CD4-positive, alpha-beta T cell treated with Interleukin-6 for 4 hours (primary cell): ENCODE results near the gene FREM3.

Experiments
- DNase-seq: peaks from one replicate; pipeline ENCODE4 v3.0.0-alpha.2; 2020; ENCODE audit warnings: mixed read lengths

The FREM3 gene

GRCh38 chr4:143658336-143658735 is 42.1 kb downstream of the FREM3 start:
- no peak for DNase-seq

- DNase-seq, result no peak
Observed at GRCh38 chr4:143654571-143654970, 45.9 kb downstream of the FREM3 start.

GRCh38 chr4:143653031-143653430 is 47.4 kb downstream of the FREM3 start:
- DNase-seq, result no peak

- no peak for DNase-seq
Observed at GRCh38 chr4:143643399-143643798, 57.1 kb downstream of the FREM3 start.

GRCh38 chr4:143642611-143643010 is 57.9 kb downstream of the FREM3 start:
- DNase-seq, result no peak

DNA sequence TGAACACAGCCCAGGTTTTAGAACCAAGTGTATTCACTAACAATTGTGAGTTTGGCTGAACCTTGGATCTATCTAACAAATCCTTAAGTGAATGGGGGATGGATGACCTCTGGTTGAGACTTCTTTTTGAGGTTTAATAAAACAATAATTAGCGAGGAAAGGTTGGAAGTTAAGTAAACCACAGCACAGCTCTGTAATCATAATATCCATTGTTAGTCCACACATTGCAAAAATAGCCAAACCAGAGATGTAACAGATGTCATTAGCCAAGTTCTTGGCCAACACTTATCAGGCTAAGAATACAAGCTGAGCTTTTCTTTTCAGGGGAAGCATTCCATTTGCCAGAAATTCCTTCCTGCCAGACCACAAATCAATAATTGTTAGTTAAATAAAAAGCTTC is 59.1 kb downstream of the FREM3 start:
- no peak for DNase-seq

DNA sequence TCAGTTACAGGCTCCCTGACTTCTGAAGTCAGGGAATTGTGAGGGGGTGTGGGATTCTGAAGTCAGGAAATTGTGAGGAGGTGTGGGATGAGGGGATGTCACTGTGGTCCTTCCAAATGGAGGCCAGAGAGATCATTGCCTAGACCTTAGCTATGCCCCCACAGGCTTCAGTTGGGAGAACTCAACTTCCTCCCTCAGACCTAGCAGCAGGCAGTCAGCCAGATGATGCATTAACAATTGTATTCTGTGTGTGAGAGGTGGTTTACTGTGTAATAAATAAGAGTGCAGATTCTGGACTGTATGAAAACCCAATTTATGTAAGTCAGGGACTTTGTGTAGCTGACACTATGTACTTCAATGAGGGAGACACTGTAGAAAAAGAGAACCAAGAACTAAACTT is 65.7 kb downstream of the FREM3 start:
- DNase-seq, result no peak

- no peak for DNase-seq
Observed at GRCh38 chr4:143633833-143634232, 66.6 kb downstream of the FREM3 start.

DNA sequence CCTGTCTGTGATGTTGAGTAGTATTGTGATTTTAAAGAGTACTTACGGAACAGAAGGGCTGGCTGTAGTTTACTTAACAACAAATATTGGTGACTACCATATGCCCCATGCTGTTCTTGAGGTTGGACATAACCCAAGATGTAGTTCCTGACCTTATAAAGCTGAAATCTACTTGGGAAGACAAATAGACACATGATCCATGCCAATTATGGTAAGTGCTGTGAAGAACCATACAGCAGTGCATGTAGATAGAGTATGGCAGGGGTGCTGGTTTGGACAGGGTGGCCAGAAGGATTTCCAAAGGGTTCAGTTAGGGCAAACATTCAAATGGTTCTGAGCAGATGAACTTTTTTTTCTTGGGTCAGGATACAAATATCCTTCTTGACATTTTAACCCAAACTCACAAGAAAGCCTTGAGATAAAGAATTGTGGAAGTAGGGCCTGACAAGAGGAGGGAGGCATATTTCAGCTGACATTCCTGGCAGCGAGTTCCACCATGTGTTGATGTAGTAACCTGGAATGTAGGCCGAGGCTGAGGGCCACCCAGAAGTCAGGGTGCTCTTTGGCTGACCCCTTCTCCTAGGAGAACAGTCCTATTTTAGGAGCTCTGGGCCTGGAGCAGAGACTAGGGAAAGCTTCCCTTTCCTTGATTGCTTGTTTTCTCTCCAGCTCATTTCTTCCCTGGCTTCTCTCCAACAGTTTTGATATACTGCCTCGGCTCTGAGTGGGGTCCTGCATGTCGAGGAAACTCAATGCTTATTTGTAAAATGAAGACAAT is 74.2 kb downstream of the FREM3 start:
- no peak for DNase-seq

GRCh38 chr4:143625632-143626031 is 74.8 kb downstream of the FREM3 start:
- no peak for DNase-seq

GRCh38 chr4:143623896-143624295 is 76.6 kb downstream of the FREM3 start:
- no peak for DNase-seq

DNA sequence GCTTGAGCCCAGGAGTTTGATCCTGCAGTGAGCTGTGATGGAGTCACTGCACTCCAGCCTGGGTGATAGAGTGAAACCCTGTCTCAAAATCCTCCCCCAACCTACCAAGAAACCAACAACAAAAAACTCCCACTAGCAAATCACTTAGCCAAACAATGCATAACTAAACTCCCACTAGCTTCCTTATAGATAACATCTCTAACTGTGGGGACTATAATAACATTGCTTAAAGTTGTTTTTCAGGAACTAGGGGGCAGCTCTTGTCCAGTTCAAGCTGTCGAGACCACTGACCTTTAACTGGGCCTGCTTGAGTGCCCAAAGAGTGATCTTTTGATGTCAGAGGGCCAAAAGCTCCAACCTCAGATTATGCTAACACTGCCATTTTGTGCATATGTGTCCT is 81.7 kb downstream of the FREM3 start:
- DNase-seq, result no peak

DNA sequence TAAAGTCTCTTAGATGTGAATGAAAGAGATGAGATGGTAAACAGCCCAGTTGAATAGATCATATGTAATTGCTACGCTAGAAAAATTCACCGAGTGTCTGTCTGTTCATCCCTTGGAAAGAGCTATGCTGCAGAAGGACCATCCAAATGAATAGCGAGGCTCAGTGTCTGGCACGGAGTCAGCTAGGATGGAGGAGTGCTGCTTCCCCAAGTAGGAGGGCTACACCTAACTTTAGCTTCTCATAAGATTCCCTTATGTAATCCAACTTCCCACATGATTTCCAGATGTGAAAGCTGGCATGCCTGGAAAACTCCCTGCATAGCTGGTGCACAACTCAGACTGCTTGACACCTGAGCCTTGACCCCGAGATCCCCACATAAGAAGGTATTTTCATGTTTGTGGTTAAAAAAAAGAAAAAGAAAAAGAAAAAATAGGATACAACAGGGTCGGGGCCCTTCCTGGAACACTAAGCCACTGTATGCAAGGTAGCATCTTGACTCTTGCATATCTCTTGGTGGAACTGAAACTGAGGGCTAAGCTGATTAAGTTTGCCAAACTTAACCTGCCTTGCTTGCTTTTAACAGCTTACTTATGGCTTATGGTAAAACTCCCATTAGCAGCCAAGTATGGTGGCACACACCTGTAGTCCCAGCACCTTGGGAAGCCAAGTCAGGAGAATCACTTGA is 82.3 kb downstream of the FREM3 start:
- DNase-seq, result no peak

GRCh38 chr4:143616771-143617170 is 83.7 kb downstream of the FREM3 start:
- no peak for DNase-seq

DNA sequence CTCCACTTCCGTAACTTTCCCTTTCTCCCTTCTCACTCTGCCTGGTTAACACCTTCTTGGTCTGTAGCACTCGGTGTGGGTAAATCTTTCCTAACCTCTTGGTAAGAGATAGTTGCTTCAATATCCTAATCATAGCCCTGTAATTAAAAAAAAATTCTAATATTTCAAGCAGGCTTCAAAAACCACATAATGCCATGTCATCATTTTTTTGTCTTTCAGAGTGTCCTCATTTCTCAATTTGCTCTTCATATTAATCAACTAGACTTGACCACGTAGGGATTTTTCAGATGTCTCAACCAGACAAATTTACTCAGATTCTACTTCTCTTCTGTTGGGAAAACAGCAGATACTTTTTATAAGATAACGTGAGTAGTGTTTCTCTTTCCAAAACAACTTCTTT is 91.0 kb downstream of the FREM3 start:
- no peak for DNase-seq

- no peak for DNase-seq
Observed at GRCh38 chr4:143606480-143606879, 94.0 kb downstream of the FREM3 start.

DNA sequence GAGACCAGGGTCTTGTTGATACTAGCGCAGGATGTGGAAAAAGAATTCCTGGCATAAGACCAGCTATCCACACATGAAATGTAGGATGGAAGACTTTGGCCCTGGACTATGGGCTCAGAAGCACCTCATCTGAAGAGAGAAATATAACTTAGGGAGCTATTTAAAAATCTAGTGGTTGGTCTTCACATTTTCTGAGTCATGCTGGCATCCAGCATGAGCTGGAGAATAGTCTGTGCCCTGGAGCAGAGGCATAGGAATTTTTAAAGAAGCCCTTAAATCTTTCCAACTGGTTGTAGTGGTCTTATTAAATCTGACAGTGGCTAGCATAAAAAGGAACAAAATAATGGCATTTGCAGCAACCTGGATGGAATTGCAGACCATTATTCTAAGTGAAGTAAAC is 100.6 kb downstream of the FREM3 start:
- no peak for DNase-seq

DNA sequence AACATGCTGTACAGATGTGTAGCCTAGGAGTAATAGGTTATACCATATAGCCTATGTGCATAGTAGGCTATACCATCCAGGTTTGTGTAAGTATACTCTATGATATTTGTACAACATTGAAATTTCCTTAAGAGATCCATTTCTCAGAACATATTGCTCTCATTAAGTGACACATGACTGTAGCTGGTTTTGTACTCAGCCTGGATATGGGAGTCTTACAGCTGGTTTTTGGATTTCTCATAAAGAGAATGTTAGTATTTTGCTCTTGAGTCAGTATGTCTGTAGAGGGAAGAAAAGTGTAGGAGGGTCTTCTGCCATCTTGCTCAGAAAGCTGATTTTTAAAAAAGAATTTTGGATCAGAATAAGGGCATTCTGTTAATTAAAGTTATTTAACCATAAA is 101.7 kb downstream of the FREM3 start:
- DNase-seq, result no peak

- DNase-seq, result no peak
Observed at GRCh38 chr4:143597276-143597675, 103.2 kb downstream of the FREM3 start.

DNA sequence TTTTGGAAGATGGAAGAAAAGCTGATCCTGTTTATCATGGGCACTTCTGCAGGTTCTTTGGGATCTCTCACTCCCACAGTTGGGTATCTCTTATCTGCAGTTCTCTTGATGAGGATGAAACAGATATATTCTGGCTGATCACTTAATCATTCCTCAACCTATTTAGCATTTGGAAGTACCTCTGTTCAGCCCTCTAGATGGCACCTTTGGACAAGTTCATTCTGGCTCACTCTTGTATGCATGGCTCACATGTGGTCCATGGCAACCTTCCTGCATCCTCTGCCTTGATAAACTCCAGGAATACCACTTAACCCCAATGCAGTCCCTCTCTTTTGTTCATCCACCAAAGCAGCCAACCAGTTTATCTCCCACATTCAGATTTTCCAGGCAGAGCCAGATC is 112.8 kb downstream of the FREM3 start:
- no peak for DNase-seq

- DNase-seq, result no peak
Observed at GRCh38 chr4:143586080-143586479, 114.4 kb downstream of the FREM3 start.

DNA sequence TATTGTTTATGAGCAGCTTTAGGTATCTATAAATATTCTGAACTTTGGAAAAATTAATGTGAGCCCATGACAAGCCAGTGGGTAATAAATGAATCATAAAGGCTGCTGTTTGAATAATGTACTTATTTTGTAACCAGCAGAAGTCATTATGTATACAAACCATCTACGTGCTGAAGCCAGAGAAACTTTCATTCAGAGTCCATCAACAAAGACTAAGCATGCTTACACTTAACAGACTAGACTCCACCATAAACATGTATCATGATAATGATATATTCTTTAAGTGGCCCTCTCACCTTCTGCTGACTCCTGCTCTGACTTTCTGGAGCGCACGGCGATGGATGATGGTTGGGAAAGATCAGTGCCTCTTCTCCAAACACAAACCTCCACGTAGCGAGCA is 114.9 kb downstream of the FREM3 start:
- no peak for DNase-seq

- no peak for DNase-seq
Observed at GRCh38 chr4:143581331-143581946, 119.0 kb downstream of the FREM3 start.

DNA sequence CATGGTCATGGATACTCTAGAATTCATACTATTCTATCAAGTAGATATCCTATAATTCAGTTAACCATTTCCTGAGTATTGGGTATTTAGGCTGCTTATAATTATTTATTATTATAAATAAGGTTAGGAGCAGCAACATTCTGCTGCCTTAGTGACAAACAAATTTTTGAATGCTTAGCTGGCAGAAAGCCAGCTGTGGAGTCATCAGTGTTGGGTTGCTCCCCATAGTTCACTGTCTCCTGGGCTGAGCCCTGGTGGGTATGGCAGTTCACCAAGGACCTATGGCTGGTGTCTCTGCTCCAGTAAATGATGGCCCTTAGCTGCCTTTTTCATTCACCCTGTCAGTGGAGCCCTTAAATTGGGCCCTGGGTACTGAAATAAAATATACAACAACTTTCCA is 125.1 kb downstream of the FREM3 start:
- DNase-seq, result no peak
